Activated T-cell treated with anti-CD3 and anti-CD28 coated beads for 4 hours (primary cell): ENCODE measurements around the gene KCNK3.

ENCODE experiments used
- DNase-seq: peaks from one replicate; pipeline ENCODE4 v3.0.0-alpha.2; 2020

Gene KCNK3

DNA sequence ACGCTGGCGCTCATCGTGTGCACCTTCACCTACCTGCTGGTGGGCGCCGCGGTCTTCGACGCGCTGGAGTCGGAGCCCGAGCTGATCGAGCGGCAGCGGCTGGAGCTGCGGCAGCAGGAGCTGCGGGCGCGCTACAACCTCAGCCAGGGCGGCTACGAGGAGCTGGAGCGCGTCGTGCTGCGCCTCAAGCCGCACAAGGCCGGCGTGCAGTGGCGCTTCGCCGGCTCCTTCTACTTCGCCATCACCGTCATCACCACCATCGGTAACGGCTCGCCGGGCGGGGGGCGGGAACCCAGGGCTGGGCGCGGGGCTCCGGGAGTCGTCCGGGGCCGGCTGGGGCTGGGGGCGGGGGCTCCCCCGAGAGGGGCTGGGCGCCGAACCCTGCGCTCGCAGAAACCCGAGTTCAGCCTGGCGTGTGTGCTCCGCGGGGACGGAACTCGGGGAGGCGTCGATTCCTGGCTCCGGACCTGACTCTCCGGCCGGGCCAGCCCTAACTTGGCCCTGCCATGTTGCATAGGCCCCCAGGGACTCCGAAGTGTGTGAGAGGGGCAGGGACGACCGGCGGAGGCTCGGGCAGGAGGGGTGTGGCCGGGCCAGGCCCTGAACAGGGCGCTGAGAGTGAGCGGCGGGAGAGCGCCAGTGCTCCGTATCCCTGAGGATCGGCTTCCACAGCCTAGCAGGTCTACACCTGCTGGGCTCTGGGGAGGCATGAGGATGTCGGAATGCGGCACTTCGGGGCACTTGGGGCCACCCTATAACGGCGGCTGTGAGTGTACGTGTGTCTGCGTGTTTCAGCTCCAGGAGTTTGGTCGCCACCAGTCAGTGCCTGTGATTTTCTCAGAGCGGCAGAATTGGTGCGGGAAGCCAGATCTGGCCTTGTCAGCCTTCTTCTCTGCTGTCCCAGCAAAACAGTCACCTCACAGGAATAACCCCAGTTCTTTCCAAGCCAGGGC lies 651 bp downstream of the KCNK3 start:
- no peak for DNase-seq

DNA sequence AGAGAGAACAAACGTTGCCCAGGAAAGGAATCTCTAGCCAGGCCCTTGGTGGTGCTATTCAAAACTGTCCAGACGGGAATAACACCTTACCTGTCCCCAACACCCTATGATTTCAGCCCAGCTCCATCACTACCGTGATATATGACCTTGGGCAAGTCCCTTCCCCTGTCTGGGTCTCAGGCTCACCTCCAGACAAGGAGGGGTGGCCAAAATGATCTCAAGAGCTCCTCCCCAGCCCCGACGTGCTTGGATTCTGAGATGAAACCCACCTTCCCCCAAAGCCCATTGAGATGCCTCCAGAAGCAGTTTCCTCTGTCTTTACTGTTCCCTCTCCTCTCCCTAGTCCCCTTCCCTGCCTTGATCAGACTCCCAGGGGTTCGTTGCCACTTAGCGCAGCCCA lies 1.5 kb downstream of the KCNK3 start:
- DNase-seq = no peak

DNA sequence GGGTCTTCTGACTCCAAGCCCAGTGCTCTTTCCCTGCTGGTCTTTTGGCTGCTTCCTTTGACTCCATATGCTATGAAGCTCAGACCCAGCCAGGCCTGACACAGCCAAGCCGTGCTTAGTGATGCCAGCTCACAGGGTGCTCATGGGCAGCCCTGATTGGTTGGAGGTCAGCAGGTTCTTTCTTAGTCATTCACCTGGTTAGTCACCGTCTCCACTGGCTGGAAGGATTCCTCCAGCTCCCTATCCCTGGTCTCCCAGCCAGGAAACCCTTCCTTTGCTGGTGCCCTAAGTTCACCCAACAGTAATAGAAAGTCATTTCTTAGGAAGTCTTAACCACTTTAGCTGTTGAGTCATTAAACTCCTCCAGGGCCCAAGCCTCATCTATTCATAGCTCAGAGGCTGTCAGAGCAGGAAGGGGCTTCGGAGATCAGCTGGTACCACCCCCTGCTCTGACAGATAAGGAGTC lies 3.9 kb downstream of the KCNK3 start:
- no peak for DNase-seq

DNA sequence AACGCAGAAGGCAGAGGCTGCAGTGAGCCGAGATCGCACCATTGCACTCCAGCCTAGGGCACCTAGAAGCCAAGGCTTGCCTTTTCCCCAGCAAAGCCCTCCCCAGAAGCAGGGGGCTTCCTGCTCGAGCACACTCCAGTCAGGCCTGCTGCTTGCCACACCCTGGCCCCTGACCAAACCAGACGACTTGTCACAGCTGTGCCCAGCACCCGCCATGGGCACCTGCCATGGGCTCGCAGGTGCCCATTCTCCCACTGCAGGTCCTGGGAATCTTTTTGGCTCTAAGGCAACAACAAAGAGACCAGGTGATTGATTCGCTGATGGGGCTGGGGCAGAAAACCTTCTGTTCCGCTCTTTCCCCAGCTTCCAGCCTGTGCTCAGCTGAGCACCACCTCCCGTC lies 4.9 kb downstream of the KCNK3 start:
- DNase-seq = no peak

DNA sequence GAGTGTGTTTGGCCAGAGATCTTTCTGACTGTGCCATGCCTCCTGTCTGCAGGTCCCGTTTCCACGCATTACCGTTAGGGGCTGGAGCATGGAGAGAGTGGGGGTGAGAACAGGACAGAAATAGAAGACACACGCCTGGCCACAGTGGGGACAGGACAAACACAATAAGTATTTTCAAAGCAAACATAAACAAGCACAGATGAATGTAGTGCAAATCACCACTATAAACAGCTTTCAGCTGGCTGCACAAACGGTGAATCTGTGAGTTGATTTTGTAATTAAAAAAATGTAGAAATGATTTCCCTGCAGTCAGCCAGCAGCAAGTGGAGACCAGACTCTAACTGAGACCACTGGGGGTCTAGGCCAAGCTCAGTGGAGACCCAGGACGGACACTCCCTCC lies 6.8 kb downstream of the KCNK3 start:
- no peak for DNase-seq

DNA sequence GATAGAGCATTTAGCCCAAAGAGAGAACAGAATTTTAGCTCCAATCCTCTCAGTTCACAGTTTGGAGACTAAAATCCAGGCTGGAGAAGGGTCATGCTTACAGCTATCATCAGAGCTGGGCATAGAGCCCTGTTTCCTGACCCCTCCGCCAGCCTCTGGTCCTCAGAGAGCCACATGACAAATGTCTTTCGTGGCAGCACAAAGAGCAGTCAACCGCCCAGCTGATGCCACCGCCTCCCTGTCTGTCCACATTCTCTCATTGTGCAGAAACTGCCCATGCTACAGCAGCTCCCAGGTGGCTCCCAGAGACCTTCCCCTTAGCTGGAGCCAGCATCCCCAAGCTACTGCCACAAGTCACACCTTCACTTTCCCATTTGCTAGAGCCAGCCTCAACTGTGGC lies 7.6 kb downstream of the KCNK3 start:
- DNase-seq = no peak

DNA sequence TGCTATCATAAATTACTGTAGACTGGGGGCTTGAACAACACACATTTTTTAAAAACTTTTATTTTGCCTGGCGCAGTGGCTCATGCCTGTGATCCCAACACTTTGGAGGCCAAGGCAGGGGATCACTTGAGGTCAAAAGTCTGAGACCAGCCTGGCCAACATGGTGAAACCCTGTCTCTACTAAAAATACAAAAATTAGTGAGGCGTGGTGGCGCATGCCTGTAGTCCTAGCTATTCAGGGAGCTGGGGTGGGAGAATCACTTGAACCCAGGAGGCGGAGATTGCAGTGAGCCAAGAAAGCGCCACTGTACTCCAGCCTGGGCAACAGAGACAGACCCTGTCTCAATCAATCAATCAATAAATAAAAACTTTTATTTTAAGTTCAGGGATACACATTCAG lies 9.1 kb downstream of the KCNK3 start:
- DNase-seq = no peak

DNA sequence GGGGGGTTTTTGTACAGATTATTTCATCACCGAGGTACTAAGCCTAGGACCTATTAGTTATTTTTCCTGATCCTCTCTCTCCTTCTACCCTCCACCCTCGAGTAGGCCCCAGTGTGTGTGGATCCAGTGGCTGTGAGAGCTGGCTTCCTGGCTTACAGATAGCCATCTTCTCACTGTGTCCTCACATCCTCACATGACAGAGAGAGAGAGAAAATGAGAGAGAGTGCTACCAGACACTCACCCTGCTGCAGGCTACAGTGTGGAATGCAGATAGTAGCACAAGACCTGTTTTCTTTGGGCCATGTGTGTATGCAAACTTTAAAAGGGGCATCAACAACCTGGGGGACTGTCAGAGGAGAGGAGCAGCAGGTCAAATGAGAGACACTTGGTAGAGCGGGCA lies 9.5 kb downstream of the KCNK3 start:
- no peak for DNase-seq

DNA sequence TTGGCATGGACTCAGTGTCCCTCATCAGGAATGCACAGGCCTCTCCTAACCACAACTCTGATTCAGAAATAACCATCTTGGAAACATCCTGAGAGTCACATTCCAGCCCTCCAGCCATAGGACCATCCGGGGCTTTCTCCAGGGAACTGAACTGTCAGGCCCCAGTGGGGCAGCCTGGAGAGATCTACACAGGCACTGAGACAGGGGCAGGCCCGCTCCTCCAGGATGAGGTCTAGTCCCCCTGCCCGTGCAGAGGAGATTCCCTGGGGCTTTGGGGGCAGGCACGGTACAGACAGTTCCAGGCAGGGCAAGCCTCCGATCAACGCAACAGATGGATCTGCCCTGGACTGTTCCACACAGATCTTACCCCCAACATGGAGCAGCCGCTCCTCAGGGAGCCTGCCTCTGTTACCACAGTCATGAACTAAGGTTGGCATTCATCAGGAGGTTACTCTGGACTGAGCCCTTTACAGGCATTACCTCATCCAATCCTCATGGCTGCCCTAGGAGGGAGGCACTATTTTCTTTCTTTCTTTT lies 12.0 kb downstream of the KCNK3 start:
- DNase-seq = no peak

DNA sequence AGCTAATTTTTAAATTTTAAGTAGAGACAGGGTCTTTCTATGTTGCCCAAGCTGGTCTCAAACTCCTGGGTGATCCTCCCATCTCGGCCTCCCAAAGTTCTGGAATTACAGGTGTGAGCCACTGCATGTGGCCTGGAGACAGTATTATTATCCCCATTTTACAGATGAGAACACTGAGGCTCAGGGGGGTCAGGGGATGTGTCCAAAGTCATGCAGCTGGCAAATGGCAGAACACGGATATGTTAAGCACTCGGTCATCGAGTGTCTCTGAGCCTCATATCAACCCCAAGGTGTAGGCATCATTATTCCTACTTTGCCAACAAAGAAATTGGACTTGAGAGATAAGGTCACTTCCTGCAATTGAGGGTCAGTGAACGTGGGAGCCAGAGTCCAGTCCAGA lies 12.6 kb downstream of the KCNK3 start:
- DNase-seq = no peak

DNA sequence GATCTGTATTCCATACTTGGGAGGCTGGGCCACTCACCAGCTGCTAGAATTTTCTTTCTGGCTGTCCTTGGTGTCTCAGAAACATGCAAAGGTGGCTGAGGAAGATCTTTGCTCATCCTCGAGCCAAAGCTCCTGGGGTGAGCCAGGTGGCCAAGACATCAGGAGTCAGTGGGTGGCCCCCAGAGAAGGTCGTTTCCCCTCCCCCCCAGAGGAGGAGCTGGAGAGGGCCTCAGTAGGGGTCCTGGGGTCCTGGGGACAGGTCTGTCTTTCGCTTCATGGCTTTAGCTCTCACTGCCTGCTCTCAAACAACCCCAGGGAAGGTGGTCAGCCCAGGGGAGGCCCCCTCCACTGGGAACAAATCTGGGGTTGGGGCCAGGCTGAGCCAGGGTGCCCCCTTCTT lies 13.6 kb downstream of the KCNK3 start:
- DNase-seq = no peak

DNA sequence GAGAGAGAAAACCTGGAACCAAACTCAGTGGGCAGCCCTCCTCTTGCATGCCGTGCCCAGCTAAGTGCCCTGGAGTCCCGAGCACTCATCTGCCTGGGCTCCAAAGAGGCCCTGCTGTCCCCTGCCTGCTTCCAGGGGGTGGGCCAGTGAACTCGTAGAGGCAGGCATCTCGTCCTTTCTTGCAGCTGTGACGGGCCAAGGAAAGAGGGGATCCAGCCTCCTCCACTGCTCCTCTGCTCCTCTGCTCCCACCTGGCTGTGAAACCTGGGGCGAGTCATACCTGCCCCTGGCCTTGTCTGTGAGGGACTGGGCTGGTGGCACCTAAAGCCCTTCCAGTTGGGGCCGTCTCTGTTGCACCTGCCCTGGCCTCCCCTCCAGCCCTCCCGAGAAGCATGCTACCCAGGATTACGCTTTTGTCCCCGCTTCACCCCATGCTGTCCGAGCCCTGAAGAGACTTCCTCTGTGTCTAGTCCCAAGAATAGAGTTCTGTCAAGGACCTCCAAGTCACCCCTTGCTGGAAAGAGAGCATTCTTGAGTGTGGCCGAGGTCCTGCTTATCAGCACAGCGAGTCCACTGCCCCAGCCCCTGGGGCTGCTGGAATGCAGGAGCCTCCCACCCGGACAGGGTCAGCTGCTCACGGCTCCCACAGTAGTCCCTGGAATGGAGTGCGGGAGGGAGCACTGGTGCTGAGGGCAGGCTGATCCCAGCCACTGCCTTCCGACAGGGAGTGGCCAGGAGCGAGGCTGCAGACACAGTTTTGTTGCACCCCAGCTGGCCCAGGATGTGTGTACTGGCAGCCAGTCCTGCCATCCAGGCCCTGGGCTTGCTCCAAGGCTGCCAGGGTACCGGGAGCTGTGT lies 14.3 kb downstream of the KCNK3 start:
- DNase-seq = no peak

DNA sequence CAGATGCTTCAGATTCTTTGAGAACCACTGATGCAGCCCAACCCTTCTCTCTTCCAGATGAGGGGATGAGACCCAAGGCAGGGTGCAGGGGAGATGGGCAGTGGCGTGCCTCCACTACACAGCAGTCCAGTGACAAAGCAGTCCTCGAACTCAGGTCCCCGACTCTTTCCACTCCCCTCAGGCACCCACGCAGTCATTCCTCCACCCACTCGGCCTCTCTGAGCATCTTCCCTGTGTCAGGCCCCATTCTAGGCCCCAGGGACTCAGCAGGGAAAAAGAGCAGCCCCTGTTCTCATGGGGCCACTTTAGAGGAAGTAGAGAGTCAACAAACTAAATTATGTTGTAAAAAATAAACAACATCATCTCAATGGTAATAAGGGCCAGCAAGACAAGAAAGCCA lies 15.2 kb downstream of the KCNK3 start:
- DNase-seq = no peak

DNA sequence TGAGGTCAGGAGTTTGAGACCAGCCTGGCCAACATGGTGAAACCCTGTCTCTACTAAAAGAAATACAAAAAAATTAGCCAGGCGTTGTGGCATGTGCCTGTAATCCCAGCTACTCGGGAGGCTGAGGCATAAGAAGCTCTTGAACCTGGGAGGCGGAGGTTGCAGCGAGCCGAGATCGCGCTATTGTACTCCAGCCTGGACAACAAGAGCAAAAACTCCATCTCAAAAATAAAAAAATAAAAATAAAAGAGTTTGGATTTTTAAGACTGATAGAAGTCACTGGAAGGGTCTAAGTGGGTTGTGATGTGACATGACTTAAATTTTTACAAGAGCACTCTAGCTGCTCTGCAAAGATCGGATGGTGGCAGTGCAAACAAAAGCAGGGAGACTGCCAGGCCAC lies 15.9 kb downstream of the KCNK3 start:
- no peak for DNase-seq

DNA sequence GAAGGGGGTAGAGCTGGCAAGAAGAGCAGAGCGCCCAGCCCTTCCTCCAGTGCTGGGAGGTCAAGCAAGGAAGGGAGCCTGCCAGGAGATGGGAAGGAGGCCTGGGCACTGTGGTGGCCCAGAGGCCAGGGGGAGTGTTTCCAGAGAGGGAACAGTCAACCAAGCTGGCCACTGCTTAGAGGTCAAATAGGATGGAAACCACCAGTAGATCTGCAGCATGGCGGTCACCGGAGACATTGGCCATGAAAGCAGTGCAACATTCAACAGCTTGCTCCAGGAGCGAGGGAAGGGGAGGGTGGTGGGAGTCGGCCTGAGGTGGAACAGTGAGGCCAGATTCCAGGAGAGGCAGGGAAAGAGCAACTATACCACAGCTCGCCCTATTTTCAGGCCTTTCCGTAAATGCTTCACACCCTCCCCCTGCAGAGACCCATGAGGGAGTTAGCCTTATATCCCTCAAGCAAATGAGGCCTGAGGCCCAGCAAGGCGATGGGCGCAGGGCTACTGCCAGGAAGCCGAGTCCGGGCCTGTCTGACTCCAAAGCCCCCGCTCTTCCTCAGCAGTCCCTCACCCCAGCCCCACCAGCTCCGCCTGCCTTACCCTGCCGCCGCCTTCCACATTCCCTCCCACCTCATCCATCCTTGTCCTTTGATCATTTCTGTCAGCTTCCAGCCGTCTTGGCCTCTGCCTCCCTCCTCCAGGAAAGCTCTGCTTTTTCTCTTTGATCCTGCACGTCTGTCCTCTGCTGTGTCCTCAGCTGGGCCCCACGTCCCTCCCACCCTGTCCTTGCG lies 17.0 kb downstream of the KCNK3 start:
- DNase-seq = no peak

DNA sequence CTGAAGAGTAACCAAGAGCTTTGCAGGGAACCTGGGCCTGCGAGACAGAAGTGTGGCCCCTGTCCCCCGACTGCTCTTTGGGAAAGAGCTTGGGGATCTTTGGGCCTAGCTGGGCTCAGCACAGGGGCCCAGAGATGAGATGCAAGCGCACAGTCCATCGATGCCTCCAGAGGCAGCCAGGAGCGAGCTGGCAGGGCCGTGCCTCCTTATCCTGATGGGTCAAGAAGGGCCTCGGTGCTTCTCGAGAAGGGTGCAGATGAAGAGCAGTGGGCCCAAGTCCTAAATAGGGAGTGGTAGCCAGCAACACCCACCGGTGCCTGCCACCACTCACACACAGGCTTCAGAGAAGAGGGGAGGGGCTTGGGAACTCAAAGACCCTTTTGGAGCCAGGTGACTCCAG lies 17.6 kb downstream of the KCNK3 start:
- DNase-seq = no peak

DNA sequence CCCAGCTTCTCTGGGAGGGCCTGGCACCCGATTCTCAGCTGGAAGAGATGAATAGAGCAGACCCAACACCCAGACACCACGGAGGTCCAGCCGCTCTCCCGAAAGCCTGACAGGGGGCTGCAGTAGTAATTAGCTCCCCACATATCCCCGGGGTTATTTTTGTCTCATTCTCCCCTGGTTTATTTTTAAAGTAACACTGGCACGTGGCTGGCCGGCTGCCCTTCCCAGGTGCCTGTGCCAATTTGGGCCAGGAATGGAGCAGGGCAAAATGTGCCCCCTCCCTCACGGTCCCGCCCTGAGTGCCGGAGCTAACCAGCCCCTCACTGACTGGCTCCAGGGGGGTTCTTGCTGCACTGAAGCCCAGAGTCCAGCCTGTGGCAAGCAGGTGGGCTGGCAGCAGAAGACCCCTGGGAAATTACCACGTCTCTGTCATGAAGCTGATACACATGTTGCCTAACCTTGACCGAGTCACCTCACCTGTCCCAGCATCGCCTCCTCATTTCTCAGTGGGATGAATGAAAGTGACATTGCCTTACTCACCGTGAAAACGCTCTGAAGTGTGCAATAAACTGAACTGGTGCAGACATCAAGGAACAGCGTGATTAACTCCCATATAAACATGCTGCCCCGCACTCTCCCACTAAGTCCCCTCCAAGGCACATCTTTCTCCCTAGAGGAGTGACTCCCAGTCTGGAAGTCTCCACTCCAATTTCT lies 18.4 kb downstream of the KCNK3 start:
- no peak for DNase-seq

DNA sequence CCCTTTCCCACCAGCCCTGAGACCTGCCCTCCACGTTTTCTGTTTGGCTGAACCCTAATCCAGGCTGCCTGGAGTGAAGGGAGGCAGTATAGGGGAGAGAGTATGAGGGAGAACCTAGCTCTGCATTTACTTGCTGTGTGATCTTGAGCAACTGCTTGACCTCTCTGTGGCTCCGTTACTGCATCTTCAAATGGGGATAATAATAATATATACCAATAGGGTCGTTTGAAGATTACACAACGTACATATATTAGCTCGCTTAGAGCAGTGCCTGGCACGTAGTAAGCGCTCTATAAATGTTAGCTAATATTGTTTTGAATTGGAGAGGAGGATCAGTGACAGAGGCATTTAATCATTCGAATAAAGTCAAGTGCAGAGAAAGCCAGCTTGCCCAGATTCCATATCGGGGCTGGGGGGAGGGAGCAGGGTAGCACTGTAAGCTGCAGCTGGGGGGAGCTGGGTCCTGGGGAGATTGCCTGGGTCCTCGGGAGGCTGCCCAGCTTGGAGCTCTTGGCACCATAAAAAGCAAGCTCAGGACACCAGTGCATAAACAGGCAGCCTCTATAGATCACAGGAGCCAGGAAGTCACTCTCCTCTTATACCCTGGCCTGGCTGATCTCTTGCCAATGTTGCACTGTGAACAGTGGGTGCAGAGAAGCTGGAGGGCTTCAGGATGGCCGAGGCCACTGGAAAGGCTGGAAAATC lies 19.1 kb downstream of the KCNK3 start:
- DNase-seq = no peak

DNA sequence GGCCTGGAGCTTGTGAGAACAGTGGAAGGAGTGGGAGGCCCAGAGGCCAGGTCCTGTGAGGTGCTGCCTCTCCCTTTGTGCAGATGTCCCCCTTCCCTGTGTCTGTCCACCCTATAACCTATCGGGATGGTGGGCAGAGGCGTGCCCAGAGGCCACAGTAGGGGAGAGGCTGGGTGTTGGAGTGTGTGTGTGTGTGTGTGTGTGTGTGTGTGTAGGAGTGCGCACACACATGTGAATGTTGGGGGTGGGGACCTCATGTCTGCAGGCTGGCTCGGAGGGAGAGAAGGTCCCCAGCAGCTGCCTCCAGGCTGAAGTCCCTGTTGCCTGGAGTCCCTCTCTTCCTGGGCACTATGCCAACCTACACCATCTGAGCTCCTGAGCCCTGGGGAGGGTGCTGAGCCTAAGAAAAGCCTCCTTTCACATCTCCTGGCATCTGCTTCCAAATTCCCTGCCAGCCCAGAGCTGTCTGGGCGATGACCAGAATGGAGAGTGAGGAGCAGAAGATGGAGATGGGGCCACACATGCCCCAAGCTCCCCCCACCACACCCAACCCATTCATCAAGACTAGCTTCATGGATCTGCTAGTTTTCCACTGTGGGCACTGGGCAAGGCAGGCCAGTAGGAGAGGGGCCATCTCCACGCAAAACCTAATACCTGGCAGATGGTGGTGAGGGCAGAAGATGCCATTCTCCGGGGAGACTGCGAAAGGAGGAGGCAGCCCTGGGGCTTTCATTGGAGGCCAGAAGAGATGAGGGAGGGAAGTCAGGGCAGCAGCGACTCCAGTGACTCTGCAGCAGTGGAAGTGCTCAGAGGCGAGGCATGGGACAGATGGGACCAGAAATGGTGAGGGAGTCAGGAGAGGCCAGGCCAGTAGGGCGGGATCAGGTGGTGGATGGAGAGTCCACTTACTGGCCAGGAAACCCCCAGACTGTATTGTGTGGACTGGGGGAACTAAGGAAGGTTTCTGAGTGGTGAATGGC lies 20.3 kb downstream of the KCNK3 start:
- no peak for DNase-seq
